Body of pancreas (tissue), 4 donors: ENCODE measurements around the gene SULT2A1.
"Not testable (repeated sequence)": the region's sequence is repeated elsewhere in the genome, so short reads cannot be mapped to it uniquely, and the experiment has no call there.

ENCODE experiments used
- CTCF ChIP-seq, 7 experiments: fragments of 450-650 bp in 4 of 7; fragments of 200-600 bp in 3 of 7; sonication (generic) in 3 of 7; IDR thresholded peaks; one replicate each; pipeline ENCODE4 v1.5.1; 2016 to 2019; ENCODE audit warnings: antibody characterized with exemption in 7 of 7
- POLR2A ChIP-seq, 3 donors: fragments of 450-650 bp; IDR thresholded peaks; one replicate each; pipeline ENCODE4 v1.6.1; 2016; ENCODE audit warnings: antibody characterized with exemption in 3 of 3, mild to moderate bottlenecking in 2 of 3

- TF ChIP-seq CTCF, POLR2A (IDR thresholded peaks at IDR 0.05): not testable (repeated sequence)
Observed at GRCh38 chr19:47879385-47879784, 6.7 kb downstream of the SULT2A1 start.
